ENCODE data around the gene ARSA. TPM values are rescaled to one million over a fixed set of nuclear protein-coding genes. Genes with fewer than 3 reads are reported as not detected.
A peak's percentile ranks its signal among the peaks of the same experiment; 100 is the strongest.
"Not testable (repeated sequence)": the region's sequence is repeated elsewhere in the genome, so short reads cannot be mapped to it uniquely, and the experiment has no call there.

The ARSA gene
- total RNA-seq, 2 donors from 2014 or later = 60.7 to 81.7 TPM

GRCh38 chr22:50620593-50621355 is 7.2 kb downstream of the ARSA start:
- 16% methylated on average over 25 of the region's 25 CpGs for WGBS
- peaks cover 6% of the 10 kb centered on the region for H3K4me1 ChIP-seq (replicated peaks)
- DNase-seq (ENCODE audit: low spot score) = peak; percentile 72
- H3K9me3 ChIP-seq = no peaks in the 10 kb centered on the region
- no peaks in the 10 kb centered on the region for H3K36me3 ChIP-seq
- TF ChIP-seq POLR2AphosphoS5 (IDR thresholded peaks at IDR 0.05) (no peak), CTCF (IDR thresholded peaks at IDR 0.05) (peak in 2 of 4 experiments; percentile 60 to 76), POLR2A (IDR thresholded peaks at IDR 0.05) (no peak)
- peak overlapping the region; percentile 78 to 83 for H3K27ac ChIP-seq
- intact Hi-C loops (cut with DNase I) = no loop called here
- peak overlapping the region; percentile 2 to 18 for H3K4me3 ChIP-seq
- H3K27me3 ChIP-seq (replicated peaks; ENCODE audit: insufficient read depth) = no peaks in the 10 kb centered on the region

- H3K4me1 ChIP-seq (replicated peaks); DNase-seq (ENCODE audit: low spot score); H3K27ac ChIP-seq; H3K27me3 ChIP-seq (replicated peaks; ENCODE audit: insufficient read depth); H3K4me3 ChIP-seq; H3K9me3 ChIP-seq; intact Hi-C loops (cut with DNase I); H3K36me3 ChIP-seq: not testable (repeated sequence)
- 91% methylated on average over 3 of the region's 3 CpGs for WGBS
Observed at GRCh38 chr22:50614296-50614695, 13.7 kb downstream of the ARSA start.

GRCh38 chr22:50613291-50613981 is 14.5 kb downstream of the ARSA start:
- Histone ChIP-seq H3K27ac (no peak overlapping the region), H3K36me3 (no peaks in the 10 kb centered on the region), H3K27me3 (replicated peaks; ENCODE audit: insufficient read depth) (no peaks in the 10 kb centered on the region), H3K4me3 (no peak overlapping the region), H3K9me3 (no peaks in the 10 kb centered on the region), H3K4me1 (replicated peaks) (no peaks in the 10 kb centered on the region)
- intact Hi-C loops (cut with DNase I) = no loop called here
- DNase-seq (ENCODE audit: low spot score) = peak; percentile 49
- TF ChIP-seq POLR2AphosphoS5 (IDR thresholded peaks at IDR 0.05) (no peak), CTCF (IDR thresholded peaks at IDR 0.05) (no peak), POLR2A (IDR thresholded peaks at IDR 0.05) (no peak)
- WGBS = 64% methylated on average over 22 of the region's 22 CpGs

GRCh38 chr22:50612528-50613221 is 15.3 kb downstream of the ARSA start:
- 33% methylated on average over 25 of the region's 31 CpGs for WGBS
- H3K36me3 ChIP-seq = no peaks in the 10 kb centered on the region
- intact Hi-C loops (cut with DNase I) = no loop called here
- no peak for TF ChIP-seq CTCF (IDR thresholded peaks at IDR 0.05)
- no peak for TF ChIP-seq POLR2A (IDR thresholded peaks at IDR 0.05)
- no peak for TF ChIP-seq POLR2AphosphoS5 (IDR thresholded peaks at IDR 0.05)
- no peak for DNase-seq (ENCODE audit: low spot score)
- H3K27me3 ChIP-seq (replicated peaks; ENCODE audit: insufficient read depth) = no peaks in the 10 kb centered on the region
- no peaks in the 10 kb centered on the region for H3K9me3 ChIP-seq
- no peaks in the 10 kb centered on the region for H3K4me1 ChIP-seq (replicated peaks)
- no peak overlapping the region for H3K27ac ChIP-seq
- H3K4me3 ChIP-seq = no peak overlapping the region

GRCh38 chr22:50612168-50612527 is 15.8 kb downstream of the ARSA start:
- Histone ChIP-seq H3K27me3 (replicated peaks; ENCODE audit: insufficient read depth) (no peaks in the 10 kb centered on the region), H3K9me3 (no peaks in the 10 kb centered on the region), H3K36me3 (no peaks in the 10 kb centered on the region), H3K4me1 (replicated peaks) (no peaks in the 10 kb centered on the region), H3K27ac (no peak overlapping the region), H3K4me3 (no peak overlapping the region)
- DNase-seq (ENCODE audit: low spot score) = no peak
- no peak for TF ChIP-seq POLR2A (IDR thresholded peaks at IDR 0.05)
- no peak for TF ChIP-seq POLR2AphosphoS5 (IDR thresholded peaks at IDR 0.05)
- no peak for TF ChIP-seq CTCF (IDR thresholded peaks at IDR 0.05)
- 41% methylated on average over 6 of the region's 6 CpGs for WGBS
- intact Hi-C loops (cut with DNase I) = no loop called here

Data from prostate gland (tissue), 2 donors.